NB4 (cell line): ENCODE data around the gene KDM4B.

Experiments
- CTCF ChIP-seq: IDR thresholded peaks from one replicate; pipeline ENCODE4 v1.5.1; 2012; ENCODE audit warnings: low read depth, low read length
- POLR2A ChIP-seq: IDR thresholded peaks from 2 replicates; pipeline ENCODE4 v1.6.1; 2011; ENCODE audit warnings: mild to moderate bottlenecking; ENCODE audit not compliant: insufficient read length; ENCODE audit errors: extremely low read depth

DNA sequence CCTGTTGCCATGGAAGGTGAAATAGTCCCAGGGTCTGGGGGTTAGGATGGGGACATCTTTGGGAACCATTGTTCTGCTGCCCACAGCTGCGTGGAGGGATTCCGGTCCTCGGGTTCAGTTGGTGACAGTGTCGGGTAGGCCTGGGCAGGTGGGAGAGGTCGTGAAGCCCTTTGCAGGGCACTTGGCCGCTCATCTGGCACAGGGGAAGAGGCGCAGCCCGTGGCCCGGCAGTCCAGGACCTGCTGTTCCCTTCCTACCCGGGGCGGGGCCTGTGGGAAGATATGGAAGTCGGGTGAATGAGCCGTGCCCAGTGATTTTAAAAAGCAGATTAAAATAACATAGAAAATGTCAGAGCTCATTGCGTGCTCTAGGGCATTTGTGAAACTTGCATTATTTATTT is 44.8 kb downstream of the KDM4B start:
- TF ChIP-seq CTCF (no peak), POLR2A (no peak)
